Measurements from ENCODE around the gene RIPOR2.

Gene RIPOR2

GRCh38 chr6:24831771-24832716, 103.7 kb downstream of the RIPOR2 start:
- no peaks in the 10 kb centered on the region for H3K9me3 ChIP-seq (ENCODE audit: control insufficient read depth, insufficient read depth, low read depth, low read length)
- TF ChIP-seq ZFP37 (tag by site-specific recombination; IDR thresholded peaks at IDR 0.05): no peak
- peak; percentile 56 for TF ChIP-seq WT1 (tag by site-specific recombination; IDR thresholded peaks at IDR 0.05)
- TF ChIP-seq ZNF335 (tag by site-specific recombination; conservative IDR thresholded peaks at IDR 0.05): peak; percentile 5; the same call in 1 of the 2 replicates
- TF ChIP-seq ZNF518A (tag by site-specific recombination; conservative IDR thresholded peaks at IDR 0.05; ENCODE audit: low read depth): 0 out of 2 replicates have a peak, but pooled peaks have one; percentile 20
- H3K4me3 ChIP-seq (ENCODE audit: low read depth, low read length): no peak overlapping the region
- ChIA-PET CTCF (interaction anchor here (0.6 to 1.4 kb wide), 4 partner anchors 60 to 887 kb away, joined by 3 to 4 read pairs (median 4); no protein-coding TSS in a partner anchor), POLR2A (no interaction called here)
- no peak overlapping the region for H3K27ac ChIP-seq (ENCODE audit: extremely low read depth, low read depth, low read length)
- no peaks in the 10 kb centered on the region for H3K36me3 ChIP-seq (ENCODE audit: control insufficient read depth in 2 of 2, insufficient read depth in 1 of 2, low read length in 2 of 2)
- H3K4me1 ChIP-seq (ENCODE audit: control insufficient read depth, insufficient read depth, low read length): no peaks in the 10 kb centered on the region

GRCh38 chr6:24829657-24830056, 106.1 kb downstream of the RIPOR2 start:
- TF ChIP-seq YY1 (tag by site-specific recombination; IDR thresholded peaks at IDR 0.05) (no peak), ZNF366 (tag by site-specific recombination; conservative IDR thresholded peaks at IDR 0.05) (no peak), ZNF654 (tag by site-specific recombination; IDR thresholded peaks at IDR 0.05; ENCODE audit: low read depth) (no peak), ZNF146 (tag by site-specific recombination; IDR thresholded peaks at IDR 0.05) (no peak), ZNF302 (tag by site-specific recombination; IDR thresholded peaks at IDR 0.05; ENCODE audit: low read depth) (no peak), TSHZ1 (tag by site-specific recombination; IDR thresholded peaks at IDR 0.05; ENCODE audit: borderline replicate concordance) (no peak), ZSCAN18 (tag by site-specific recombination; IDR thresholded peaks at IDR 0.05) (no peak), OSR2 (tag by site-specific recombination; IDR thresholded peaks at IDR 0.05) (no peak), ZNF211 (tag by site-specific recombination; IDR thresholded peaks at IDR 0.05; ENCODE audit: low read depth) (no peak), ZFP69B (tag by site-specific recombination; IDR thresholded peaks at IDR 0.05) (no peak), BCL11B (tag by site-specific recombination; IDR thresholded peaks at IDR 0.05; ENCODE audit: low read depth) (no peak), ZBTB7A (tag by site-specific recombination; IDR thresholded peaks at IDR 0.05; ENCODE audit: low read depth) (no peak), HOXC10 (CRISPR knock-in tag; IDR thresholded peaks at IDR 0.05) (no peak), ZNF658 (tag by site-specific recombination; IDR thresholded peaks at IDR 0.05) (no peak), SETDB1 (IDR thresholded peaks at IDR 0.05; ENCODE audit: insufficient read length, low read length) (no peak)

More at GRCh38 chr6:24829657-24830056, 106.1 kb downstream of the RIPOR2 start:
- CTCF ChIA-PET: interaction anchor here (0.7 to 1.1 kb wide), 2 partner anchors 48 to 208 kb away, joined by 3 to 4 read pairs; no protein-coding TSS in a partner anchor
- no peak overlapping the region for H3K4me3 ChIP-seq (ENCODE audit: low read depth, low read length)
- no peaks in the 10 kb centered on the region for H3K9me3 ChIP-seq (ENCODE audit: control insufficient read depth, insufficient read depth, low read depth, low read length)
- no peak overlapping the region for H3K27ac ChIP-seq (ENCODE audit: extremely low read depth, low read depth, low read length)
- POLR2A ChIA-PET: no interaction called here
- no peaks in the 10 kb centered on the region for H3K4me1 ChIP-seq (ENCODE audit: control insufficient read depth, insufficient read depth, low read length)
- H3K36me3 ChIP-seq (ENCODE audit: control insufficient read depth in 2 of 2, insufficient read depth in 1 of 2, low read length in 2 of 2): no peaks in the 10 kb centered on the region

Measured in HEK293 (cell line).